GM19193 (cell line): ENCODE measurements around the gene OXSM.

ENCODE experiments used
- POLR2A ChIP-seq: IDR thresholded peaks from 4 replicates; pipeline ENCODE4 v1.6.1; 2011; ENCODE audit not compliant: insufficient read depth, insufficient read length; ENCODE audit errors: extremely low read depth

OXSM gene

GRCh38 chr3:25830373-25831280, 40.7 kb downstream of the OXSM start:
- no peak for TF ChIP-seq POLR2A

- no peak for TF ChIP-seq POLR2A
Measured at GRCh38 chr3:25831578-25831977, 41.7 kb downstream of the OXSM start.

- no peak for TF ChIP-seq POLR2A
Measured at GRCh38 chr3:25834346-25834745, 44.5 kb downstream of the OXSM start.

- no peak for TF ChIP-seq POLR2A
Measured at GRCh38 chr3:25836579-25836978, 46.7 kb downstream of the OXSM start.

GRCh38 chr3:25837038-25837437, 47.1 kb downstream of the OXSM start:
- TF ChIP-seq POLR2A: no peak

- no peak for TF ChIP-seq POLR2A
Measured at GRCh38 chr3:25840099-25840498, 50.2 kb downstream of the OXSM start.

GRCh38 chr3:25843332-25843731, 53.4 kb downstream of the OXSM start:
- no peak for TF ChIP-seq POLR2A
